ENCODE results near the gene TEX19. TPM values are rescaled to one million over a fixed set of nuclear protein-coding genes. Genes with fewer than 3 reads are reported as not detected.

Gene TEX19
- total and polyA plus RNA-seq, 9 of the 15 experiments (the other 6 are each of a cell fraction or from before 2014, with no cell fraction given): 0.10 to 4.9 (median 1.9) TPM

- TF ChIP-seq HDAC8 (tag; IDR thresholded peaks at IDR 0.05): peak; percentile 92
- peak; percentile 82 to 89 for TF ChIP-seq MNT (conservative IDR thresholded peaks at IDR 0.05)
- peak; percentile 86 for TF ChIP-seq JUND (IDR thresholded peaks at IDR 0.05; ENCODE audit: borderline replicate concordance, low read depth, low read length)
- peak; percentile 77; the same call in 2 of the 3 replicates for TF ChIP-seq JUND (tag; IDR thresholded peaks at IDR 0.05; ENCODE audit: borderline replicate concordance, low read depth, low read length)
- TF ChIP-seq SMARCE1 (IDR thresholded peaks at IDR 0.05): peak; percentile 97
- TF ChIP-seq, protein P1, sequence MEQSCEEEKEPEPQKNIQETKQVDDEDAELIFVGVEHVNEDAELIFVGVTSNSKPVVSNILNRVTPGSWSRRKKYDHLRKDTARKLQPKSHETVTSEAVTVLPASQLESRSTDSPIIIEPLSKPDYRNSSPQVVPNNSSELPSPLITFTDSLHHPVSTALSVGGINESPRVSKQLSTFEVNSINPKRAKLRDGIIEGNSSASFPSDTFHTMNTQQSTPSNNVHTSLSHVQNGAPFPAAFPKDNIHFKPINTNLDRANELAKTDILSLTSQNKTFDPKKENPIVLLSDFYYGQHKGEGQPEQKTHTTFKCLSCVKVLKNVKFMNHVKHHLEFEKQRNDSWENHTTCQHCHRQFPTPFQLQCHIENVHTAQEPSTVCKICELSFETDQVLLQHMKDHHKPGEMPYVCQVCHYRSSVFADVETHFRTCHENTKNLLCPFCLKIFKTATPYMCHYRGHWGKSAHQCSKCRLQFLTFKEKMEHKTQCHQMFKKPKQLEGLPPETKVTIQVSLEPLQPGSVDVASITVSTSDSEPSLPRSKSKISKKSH (CRISPR knock-in tag; IDR thresholded peaks at IDR 0.05): no peak
- TF ChIP-seq JUN (IDR thresholded peaks at IDR 0.05; ENCODE audit: borderline replicate concordance, low read depth, low read length): 0 out of 2 replicates have a peak, but pooled peaks have one; percentile 23
- no peak; the same call in 1 of the 2 replicates for TF ChIP-seq JUN (CRISPR knock-in tag; IDR thresholded peaks at IDR 0.05; ENCODE audit: borderline replicate concordance)
- TF ChIP-seq, protein P2, sequence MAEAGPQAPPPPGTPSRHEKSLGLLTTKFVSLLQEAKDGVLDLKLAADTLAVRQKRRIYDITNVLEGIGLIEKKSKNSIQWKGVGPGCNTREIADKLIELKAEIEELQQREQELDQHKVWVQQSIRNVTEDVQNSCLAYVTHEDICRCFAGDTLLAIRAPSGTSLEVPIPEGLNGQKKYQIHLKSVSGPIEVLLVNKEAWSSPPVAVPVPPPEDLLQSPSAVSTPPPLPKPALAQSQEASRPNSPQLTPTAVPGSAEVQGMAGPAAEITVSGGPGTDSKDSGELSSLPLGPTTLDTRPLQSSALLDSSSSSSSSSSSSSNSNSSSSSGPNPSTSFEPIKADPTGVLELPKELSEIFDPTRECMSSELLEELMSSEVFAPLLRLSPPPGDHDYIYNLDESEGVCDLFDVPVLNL (CRISPR knock-in tag; IDR thresholded peaks at IDR 0.05; ENCODE audit: low read depth): no peak
- 0 out of 2 replicates have a peak, but pooled peaks have one; percentile 79 for TF ChIP-seq FOXK1 (CRISPR knock-in tag; IDR thresholded peaks at IDR 0.05; ENCODE audit: borderline replicate concordance)
- no peak for TF ChIP-seq THRA (IDR thresholded peaks at IDR 0.05)
- TF ChIP-seq CUX1 (CRISPR knock-in tag; IDR thresholded peaks at IDR 0.05): peak; percentile 91
- TF ChIP-seq ZNF707 (CRISPR knock-in tag; conservative IDR thresholded peaks at IDR 0.05): no peak
- TF ChIP-seq TAF1 (IDR thresholded peaks at IDR 0.05; ENCODE audit: control insufficient read depth, extremely low read depth, insufficient read depth, low read length, severe bottlenecking): peak; percentile 23
Observed at GRCh38 chr17:82345151-82345976, 13.7 kb upstream of the TEX19 start (continued).
